Measurements from ENCODE around the gene TMPO. TPM values are rescaled to one million over a fixed set of nuclear protein-coding genes. Genes with fewer than 3 reads are reported as not detected.

The TMPO gene
- total and polyA plus RNA-seq, 10 of the 15 experiments (the other 5 are each of a cell fraction or from before 2014, with no cell fraction given): 79.8 to 246 (median 179) TPM

DNA sequence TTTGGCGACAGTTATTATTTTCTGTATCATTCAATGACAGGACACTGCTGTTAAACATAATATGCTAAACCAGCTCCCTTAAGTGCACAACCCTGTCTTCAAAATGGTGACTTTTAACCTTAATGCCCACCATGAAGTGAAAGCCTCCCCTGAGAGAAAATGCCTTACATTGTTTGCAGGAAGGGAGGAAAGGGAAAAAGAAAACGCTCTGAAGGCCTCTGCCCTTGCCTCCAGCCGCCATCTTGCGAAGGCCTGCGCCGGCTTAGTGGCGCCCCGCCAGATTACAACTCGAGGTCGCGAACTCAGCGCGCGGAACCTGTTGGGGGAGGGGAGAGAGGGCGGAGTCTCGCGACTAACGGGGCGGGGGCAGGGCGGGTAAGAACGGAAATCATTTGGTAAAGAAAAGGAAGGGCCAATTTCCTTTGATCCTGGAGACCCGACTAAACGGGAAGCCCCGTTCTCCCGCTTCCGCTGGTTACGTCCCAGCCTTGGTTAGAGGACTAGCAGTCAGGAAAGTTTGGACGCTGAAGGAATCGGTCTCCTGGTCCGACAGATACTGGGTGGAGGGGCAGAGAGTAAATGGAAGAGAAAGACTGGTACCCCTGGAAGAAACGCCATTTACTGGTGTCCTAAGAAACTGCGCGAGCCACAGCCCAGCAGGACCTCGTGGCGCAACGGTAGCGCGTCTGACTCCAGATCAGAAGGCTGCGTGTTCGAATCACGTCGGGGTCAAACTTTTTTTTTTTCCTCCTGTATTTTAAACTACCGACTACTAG, 11.6 kb upstream of the TMPO start (continued):
- TF ChIP-seq, protein P1, sequence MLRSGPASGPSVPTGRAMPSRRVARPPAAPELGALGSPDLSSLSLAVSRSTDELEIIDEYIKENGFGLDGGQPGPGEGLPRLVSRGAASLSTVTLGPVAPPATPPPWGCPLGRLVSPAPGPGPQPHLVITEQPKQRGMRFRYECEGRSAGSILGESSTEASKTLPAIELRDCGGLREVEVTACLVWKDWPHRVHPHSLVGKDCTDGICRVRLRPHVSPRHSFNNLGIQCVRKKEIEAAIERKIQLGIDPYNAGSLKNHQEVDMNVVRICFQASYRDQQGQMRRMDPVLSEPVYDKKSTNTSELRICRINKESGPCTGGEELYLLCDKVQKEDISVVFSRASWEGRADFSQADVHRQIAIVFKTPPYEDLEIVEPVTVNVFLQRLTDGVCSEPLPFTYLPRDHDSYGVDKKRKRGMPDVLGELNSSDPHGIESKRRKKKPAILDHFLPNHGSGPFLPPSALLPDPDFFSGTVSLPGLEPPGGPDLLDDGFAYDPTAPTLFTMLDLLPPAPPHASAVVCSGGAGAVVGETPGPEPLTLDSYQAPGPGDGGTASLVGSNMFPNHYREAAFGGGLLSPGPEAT (IDR thresholded peaks at IDR 0.05; ENCODE audit: low read depth): peak; percentile 89
- TF ChIP-seq NBN (IDR thresholded peaks at IDR 0.05): peak; percentile 96

DNA sequence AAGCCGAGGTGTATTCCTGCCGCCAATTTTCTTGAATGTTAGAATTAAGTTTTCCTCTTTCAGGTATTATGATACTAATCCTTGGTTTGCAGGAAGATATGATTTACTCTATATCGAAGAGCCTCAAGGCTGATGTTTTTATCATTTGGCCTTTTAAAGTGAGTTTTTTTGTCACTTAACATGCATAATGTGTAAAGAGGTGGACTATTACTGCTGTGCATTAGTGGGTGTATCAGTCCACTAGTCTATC, 11.1 kb upstream of the TMPO start:
- SMC1A ChIA-PET (ENCODE audit: uncharacterized antibody, unreplicated experiment): interaction anchor here (1.5 to 2.4 kb wide), 2 partner anchors 10 to 13 kb away, joined by 7 to 10 read pairs; no protein-coding TSS in a partner anchor
- peak overlapping the region; percentile 99 for H3K27ac ChIP-seq (ENCODE audit: control insufficient read depth, insufficient read depth)
- RAD21 ChIA-PET (ENCODE audit: unreplicated experiment): interaction anchor here (2.5 kb wide), 1 partner anchor 9 kb away, joined by 7 read pairs; no protein-coding TSS in a partner anchor
- FAIRE-seq (no peak), DNase-seq (ENCODE audit: low read depth, low spot score) (no peak), ATAC-seq (peak; percentile 18)
- H3K9ac ChIP-seq (ENCODE audit: control insufficient read depth, insufficient read depth, low read length): peak overlapping the region; percentile 99; the same call in 1 of the 2 replicates
- peak overlapping the region; percentile 83 for H3K4me2 ChIP-seq (ENCODE audit: control insufficient read depth, insufficient read depth)
- TSS peak; percentile 92 for BruUV-seq (replicated peaks)
- H3K27me3 ChIP-seq (replicated peaks in 1 of 2; ENCODE audit: control insufficient read depth in 2 of 2, insufficient read depth in 2 of 2, low read length in 1 of 2): no peaks in the 10 kb centered on the region
- no peaks in the 10 kb centered on the region for H3K36me3 ChIP-seq (ENCODE audit: control insufficient read depth in 2 of 2, insufficient read depth in 2 of 2, low read length in 1 of 2)
- peak overlapping the region; percentile 99 for H2AFZ ChIP-seq (ENCODE audit: control insufficient read depth, low read depth, low read length)
- intact Hi-C loops (cut with micrococcal nuclease; ENCODE audit: unreplicated experiment) (no loop called here), in situ Hi-C loops (cut with MboI) (no loop called here)
- no peaks in the 10 kb centered on the region for H3K9me3 ChIP-seq (replicated peaks; ENCODE audit: control insufficient read depth, insufficient read depth, low read length)
- POLR2A ChIA-PET: interaction anchor here (1.5 to 1.9 kb wide), 3 partner anchors 10 to 13 kb away, joined by 3 to 11 read pairs (median 6); partner anchors contain the start of gene TMPO
- H4K20me1 ChIP-seq (ENCODE audit: control insufficient read depth, insufficient read depth): no peaks in the 10 kb centered on the region
- peaks cover 3% of the 10 kb centered on the region; the same call in 1 of the 2 replicates for H3K4me1 ChIP-seq (ENCODE audit: control insufficient read depth, insufficient read depth, low read length)
- H3K79me2 ChIP-seq (ENCODE audit: control insufficient read depth, insufficient read depth, low read length): no peaks in the 10 kb centered on the region
- peak overlapping the region; percentile 35; the same call in 1 of the 2 replicates for H3K4me3 ChIP-seq
- CTCF ChIA-PET: interaction anchor here (1.6 to 5.0 kb wide), 2 partner anchors 12 to 13 kb away, joined by 7 to 29 read pairs; partner anchors contain the start of gene TMPO
- WGBS (ENCODE audit: insufficient coverage, insufficient replicate concordance, low lambda C conversion rate, missing lambda C conversion rate): 2% methylated on average over 3 of the region's 3 CpGs
- no peak for TF ChIP-seq FOS (IDR thresholded peaks at IDR 0.05; ENCODE audit: borderline replicate concordance, extremely low read depth, insufficient read length)
- TF ChIP-seq MTA3 (IDR thresholded peaks at IDR 0.05; ENCODE audit: borderline replicate concordance, low read length): peak; percentile 38; the same call in 1 of the 2 replicates
- TF ChIP-seq, protein P2, sequence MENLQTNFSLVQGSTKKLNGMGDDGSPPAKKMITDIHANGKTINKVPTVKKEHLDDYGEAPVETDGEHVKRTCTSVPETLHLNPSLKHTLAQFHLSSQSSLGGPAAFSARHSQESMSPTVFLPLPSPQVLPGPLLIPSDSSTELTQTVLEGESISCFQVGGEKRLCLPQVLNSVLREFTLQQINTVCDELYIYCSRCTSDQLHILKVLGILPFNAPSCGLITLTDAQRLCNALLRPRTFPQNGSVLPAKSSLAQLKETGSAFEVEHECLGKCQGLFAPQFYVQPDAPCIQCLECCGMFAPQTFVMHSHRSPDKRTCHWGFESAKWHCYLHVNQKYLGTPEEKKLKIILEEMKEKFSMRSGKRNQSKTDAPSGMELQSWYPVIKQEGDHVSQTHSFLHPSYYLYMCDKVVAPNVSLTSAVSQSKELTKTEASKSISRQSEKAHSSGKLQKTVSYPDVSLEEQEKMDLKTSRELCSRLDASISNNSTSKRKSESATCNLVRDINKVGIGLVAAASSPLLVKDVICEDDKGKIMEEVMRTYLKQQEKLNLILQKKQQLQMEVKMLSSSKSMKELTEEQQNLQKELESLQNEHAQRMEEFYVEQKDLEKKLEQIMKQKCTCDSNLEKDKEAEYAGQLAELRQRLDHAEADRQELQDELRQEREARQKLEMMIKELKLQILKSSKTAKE (IDR thresholded peaks at IDR 0.05; ENCODE audit: low read depth, poor library complexity, severe bottlenecking): peak; percentile 1
- no peak for TF ChIP-seq SPI1 (IDR thresholded peaks at IDR 0.05; ENCODE audit: borderline replicate concordance, insufficient read depth, low read depth, low read length)
- no peak for TF ChIP-seq JUNB (IDR thresholded peaks at IDR 0.05)
- TF ChIP-seq KDM1A (IDR thresholded peaks at IDR 0.05; ENCODE audit: borderline replicate concordance): no peak
- no peak for TF ChIP-seq YBX1 (IDR thresholded peaks at IDR 0.05)
- no peak for TF ChIP-seq BACH1 (IDR thresholded peaks at IDR 0.05; ENCODE audit: borderline replicate concordance)
- TF ChIP-seq CBX5 (IDR thresholded peaks at IDR 0.05; ENCODE audit: low read depth): peak; percentile 7; the same call in 1 of the 2 replicates
- no peak for TF ChIP-seq SMARCA5 (IDR thresholded peaks at IDR 0.05)
- TF ChIP-seq SIX5 (IDR thresholded peaks at IDR 0.05; ENCODE audit: low read depth, low read length, severe bottlenecking): no peak
- TF ChIP-seq WRNIP1 (IDR thresholded peaks at IDR 0.05; ENCODE audit: borderline replicate concordance, low read depth, low read length): no peak
- no peak for TF ChIP-seq TARDBP (IDR thresholded peaks at IDR 0.05; ENCODE audit: borderline replicate concordance)
- TF ChIP-seq, protein P3, sequence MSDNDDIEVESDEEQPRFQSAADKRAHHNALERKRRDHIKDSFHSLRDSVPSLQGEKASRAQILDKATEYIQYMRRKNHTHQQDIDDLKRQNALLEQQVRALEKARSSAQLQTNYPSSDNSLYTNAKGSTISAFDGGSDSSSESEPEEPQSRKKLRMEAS (IDR thresholded peaks at IDR 0.05; ENCODE audit: low read depth, low read length): peak; percentile 3; the same call in 1 of the 2 replicates
- TF ChIP-seq, protein P4, sequence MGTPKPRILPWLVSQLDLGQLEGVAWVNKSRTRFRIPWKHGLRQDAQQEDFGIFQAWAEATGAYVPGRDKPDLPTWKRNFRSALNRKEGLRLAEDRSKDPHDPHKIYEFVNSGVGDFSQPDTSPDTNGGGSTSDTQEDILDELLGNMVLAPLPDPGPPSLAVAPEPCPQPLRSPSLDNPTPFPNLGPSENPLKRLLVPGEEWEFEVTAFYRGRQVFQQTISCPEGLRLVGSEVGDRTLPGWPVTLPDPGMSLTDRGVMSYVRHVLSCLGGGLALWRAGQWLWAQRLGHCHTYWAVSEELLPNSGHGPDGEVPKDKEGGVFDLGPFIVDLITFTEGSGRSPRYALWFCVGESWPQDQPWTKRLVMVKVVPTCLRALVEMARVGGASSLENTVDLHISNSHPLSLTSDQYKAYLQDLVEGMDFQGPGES (IDR thresholded peaks at IDR 0.05): no peak
- 0 out of 2 replicates have a peak, but pooled peaks have one; percentile 2 for TF ChIP-seq RAD51 (IDR thresholded peaks at IDR 0.05)

Measured in GM12878 (cell line).